ENCODE results near the gene STAMBP. TPM values are rescaled to one million over a fixed set of nuclear protein-coding genes. Genes with fewer than 3 reads are reported as not detected.
A peak's percentile ranks its signal among the peaks of the same experiment; 100 is the strongest.

Gene STAMBP
- polyA plus RNA-seq, 1 donor, result 44.6 TPM

GRCh38 chr2:73821669-73822068, 7.1 kb upstream of the STAMBP start:
- no peaks in the 10 kb centered on the region for H3K9me3 ChIP-seq (ENCODE audit: control insufficient read depth, low read depth, low read length)
- no peaks in the 10 kb centered on the region for H3K36me3 ChIP-seq (ENCODE audit: control insufficient read depth, insufficient read depth, low read length)
- DNase-seq, result no peak
- H3K27ac ChIP-seq (ENCODE audit: low read length), result no peak overlapping the region
- no CpG with 5 or more reads among the region's 2 CpGs for WGBS (ENCODE audit: insufficient coverage, low lambda C conversion rate)
- no peak overlapping the region for H3K4me3 ChIP-seq (ENCODE audit: low read length)
- H3K27me3 ChIP-seq (ENCODE audit: control insufficient read depth, insufficient read depth, low read length), result no peaks in the 10 kb centered on the region
- H3K4me1 ChIP-seq (ENCODE audit: control insufficient read depth, insufficient read depth, low read length), result no peaks in the 10 kb centered on the region

GRCh38 chr2:73822276-73822675, 6.5 kb upstream of the STAMBP start:
- no CpG with 5 or more reads among the region's 1 CpG for WGBS (ENCODE audit: insufficient coverage, low lambda C conversion rate)

GRCh38 chr2:73822991-73823390, 5.8 kb upstream of the STAMBP start:
- no peak for DNase-seq
- Histone ChIP-seq H3K27me3 (ENCODE audit: control insufficient read depth, insufficient read depth, low read length) (no peaks in the 10 kb centered on the region), H3K4me1 (ENCODE audit: control insufficient read depth, insufficient read depth, low read length) (peaks cover 1% of the 10 kb centered on the region), H3K36me3 (ENCODE audit: control insufficient read depth, insufficient read depth, low read length) (no peaks in the 10 kb centered on the region), H3K4me3 (ENCODE audit: low read length) (no peak overlapping the region), H3K9me3 (ENCODE audit: control insufficient read depth, low read depth, low read length) (no peaks in the 10 kb centered on the region), H3K27ac (ENCODE audit: low read length) (no peak overlapping the region)
- 100% methylated on average over 1 of the region's 2 CpGs for WGBS (ENCODE audit: insufficient coverage, low lambda C conversion rate)

More at GRCh38 chr2:73822276-73822675, 6.5 kb upstream of the STAMBP start:
- Histone ChIP-seq H3K9me3 (ENCODE audit: control insufficient read depth, low read depth, low read length) (no peaks in the 10 kb centered on the region), H3K4me1 (ENCODE audit: control insufficient read depth, insufficient read depth, low read length) (no peaks in the 10 kb centered on the region), H3K36me3 (ENCODE audit: control insufficient read depth, insufficient read depth, low read length) (no peaks in the 10 kb centered on the region), H3K27me3 (ENCODE audit: control insufficient read depth, insufficient read depth, low read length) (no peaks in the 10 kb centered on the region), H3K27ac (ENCODE audit: low read length) (no peak overlapping the region), H3K4me3 (ENCODE audit: low read length) (no peak overlapping the region)
- DNase-seq, result no peak

GRCh38 chr2:73823416-73823815, 5.3 kb upstream of the STAMBP start:
- no peaks in the 10 kb centered on the region for H3K27me3 ChIP-seq (ENCODE audit: control insufficient read depth, insufficient read depth, low read length)
- 61% methylated on average over 2 of the region's 2 CpGs for WGBS (ENCODE audit: insufficient coverage, low lambda C conversion rate)
- H3K9me3 ChIP-seq (ENCODE audit: control insufficient read depth, low read depth, low read length), result no peaks in the 10 kb centered on the region
- peaks cover 4% of the 10 kb centered on the region for H3K4me1 ChIP-seq (ENCODE audit: control insufficient read depth, insufficient read depth, low read length)
- DNase-seq, result no peak
- H3K27ac ChIP-seq (ENCODE audit: low read length), result no peak overlapping the region
- H3K4me3 ChIP-seq (ENCODE audit: low read length), result no peak overlapping the region
- H3K36me3 ChIP-seq (ENCODE audit: control insufficient read depth, insufficient read depth, low read length), result no peaks in the 10 kb centered on the region

GRCh38 chr2:73823916-73824523, 4.7 kb upstream of the STAMBP start:
- H3K27ac ChIP-seq (ENCODE audit: low read length), result no peak overlapping the region

GRCh38 chr2:73825408-73825807, 3.4 kb upstream of the STAMBP start:
- peaks cover 4% of the 10 kb centered on the region for H3K4me1 ChIP-seq (ENCODE audit: control insufficient read depth, insufficient read depth, low read length)
- no peaks in the 10 kb centered on the region for H3K36me3 ChIP-seq (ENCODE audit: control insufficient read depth, insufficient read depth, low read length)
- H3K27ac ChIP-seq (ENCODE audit: low read length), result no peak overlapping the region
- H3K27me3 ChIP-seq (ENCODE audit: control insufficient read depth, insufficient read depth, low read length), result no peaks in the 10 kb centered on the region
- H3K4me3 ChIP-seq (ENCODE audit: low read length), result no peak overlapping the region
- WGBS (ENCODE audit: insufficient coverage, low lambda C conversion rate), result 83% methylated on average over 1 of the region's 4 CpGs
- no peak for DNase-seq
- no peaks in the 10 kb centered on the region for H3K9me3 ChIP-seq (ENCODE audit: control insufficient read depth, low read depth, low read length)

More at GRCh38 chr2:73823916-73824523, 4.7 kb upstream of the STAMBP start:
- no CpG with 5 or more reads among the region's 3 CpGs for WGBS (ENCODE audit: insufficient coverage, low lambda C conversion rate)
- Histone ChIP-seq H3K4me1 (ENCODE audit: control insufficient read depth, insufficient read depth, low read length) (peaks cover 4% of the 10 kb centered on the region), H3K27me3 (ENCODE audit: control insufficient read depth, insufficient read depth, low read length) (no peaks in the 10 kb centered on the region), H3K36me3 (ENCODE audit: control insufficient read depth, insufficient read depth, low read length) (no peaks in the 10 kb centered on the region), H3K9me3 (ENCODE audit: control insufficient read depth, low read depth, low read length) (no peaks in the 10 kb centered on the region), H3K4me3 (ENCODE audit: low read length) (no peak overlapping the region)
- DNase-seq, result peak; percentile 64 to 66

- peaks cover 7% of the 10 kb centered on the region for H3K36me3 ChIP-seq (ENCODE audit: control insufficient read depth, insufficient read depth, low read length)
- H3K27me3 ChIP-seq (ENCODE audit: control insufficient read depth, insufficient read depth, low read length), result no peaks in the 10 kb centered on the region
- no peaks in the 10 kb centered on the region for H3K9me3 ChIP-seq (ENCODE audit: control insufficient read depth, low read depth, low read length)
- H3K4me3 ChIP-seq (ENCODE audit: low read length), result no peak overlapping the region
- peaks cover 4% of the 10 kb centered on the region for H3K4me1 ChIP-seq (ENCODE audit: control insufficient read depth, insufficient read depth, low read length)
- 50% methylated on average over 2 of the region's 2 CpGs for WGBS (ENCODE audit: insufficient coverage, low lambda C conversion rate)
- no peak for DNase-seq
- H3K27ac ChIP-seq (ENCODE audit: low read length), result no peak overlapping the region
Observed at GRCh38 chr2:73827018-73827417, 1.7 kb upstream of the STAMBP start.

- no peak for DNase-seq
- Histone ChIP-seq H3K9me3 (ENCODE audit: control insufficient read depth, low read depth, low read length) (no peaks in the 10 kb centered on the region), H3K36me3 (ENCODE audit: control insufficient read depth, insufficient read depth, low read length) (peaks cover 14% of the 10 kb centered on the region), H3K4me3 (ENCODE audit: low read length) (peak overlapping the region; percentile 81), H3K4me1 (ENCODE audit: control insufficient read depth, insufficient read depth, low read length) (peaks cover 4% of the 10 kb centered on the region), H3K27me3 (ENCODE audit: control insufficient read depth, insufficient read depth, low read length) (no peaks in the 10 kb centered on the region), H3K27ac (ENCODE audit: low read length) (no peak overlapping the region)
- no CpG with 5 or more reads among the region's 9 CpGs for WGBS (ENCODE audit: insufficient coverage, low lambda C conversion rate)
Observed at GRCh38 chr2:73827660-73828388, 937 bp upstream of the STAMBP start.

- Histone ChIP-seq H3K4me3 (ENCODE audit: low read length) (peak overlapping the region; percentile 81), H3K36me3 (ENCODE audit: control insufficient read depth, insufficient read depth, low read length) (peaks cover 16% of the 10 kb centered on the region), H3K27ac (ENCODE audit: low read length) (no peak overlapping the region), H3K27me3 (ENCODE audit: control insufficient read depth, insufficient read depth, low read length) (no peaks in the 10 kb centered on the region), H3K4me1 (ENCODE audit: control insufficient read depth, insufficient read depth, low read length) (peaks cover 4% of the 10 kb centered on the region), H3K9me3 (ENCODE audit: control insufficient read depth, low read depth, low read length) (no peaks in the 10 kb centered on the region)
- WGBS (ENCODE audit: insufficient coverage, low lambda C conversion rate), result no CpG with 5 or more reads among the region's 4 CpGs
- DNase-seq, result no peak
Observed at GRCh38 chr2:73828389-73828817, 358 bp upstream of the STAMBP start.

GRCh38 chr2:73830871-73831401, 2.2 kb downstream of the STAMBP start:
- Histone ChIP-seq H3K36me3 (ENCODE audit: control insufficient read depth, insufficient read depth, low read length) (peaks cover 23% of the 10 kb centered on the region), H3K9me3 (ENCODE audit: control insufficient read depth, low read depth, low read length) (no peaks in the 10 kb centered on the region), H3K27me3 (ENCODE audit: control insufficient read depth, insufficient read depth, low read length) (no peaks in the 10 kb centered on the region), H3K4me1 (ENCODE audit: control insufficient read depth, insufficient read depth, low read length) (peaks cover 4% of the 10 kb centered on the region), H3K27ac (ENCODE audit: low read length) (no peak overlapping the region), H3K4me3 (ENCODE audit: low read length) (no peak overlapping the region)
- WGBS (ENCODE audit: insufficient coverage, low lambda C conversion rate), result 80% methylated on average over 1 of the region's 11 CpGs
- no peak for DNase-seq
